GM10248 (cell line): ENCODE measurements around the gene EXOC3.

Source experiments
- CTCF ChIA-PET: fragments of 300-600 bp; sonication (Branson Sonifier 250); formaldehyde crosslinking; extraction: SDS; loops from one replicate; lab custom pipeline; 2021; ENCODE audit warnings: antibody characterized with exemption; lab: Yijun Ruan, JAX
- POLR2A ChIA-PET: fragments of 350-650 bp; sonication (Branson Sonifier 250); formaldehyde crosslinking; extraction: SDS; loops from one replicate; lab custom pipeline; 2020; ENCODE audit warnings: antibody characterized with exemption; lab: Yijun Ruan, JAX
- DNase-seq: peaks from one replicate; pipeline ENCODE4 v3.0.0; 2012; ENCODE audit errors: extremely low spot score
- TF ChIP-seq, protein P1 (sequence below): IDR thresholded peaks from 2 replicates; pipeline ENCODE4 v1.5.1; 2012; ENCODE audit warnings: mild to moderate bottlenecking, low read depth; ENCODE audit errors: extremely low read depth, missing control alignments, control extremely low read depth

Gene EXOC3

GRCh38 chr5:435961-436640 is 6.9 kb upstream of the EXOC3 start:
- POLR2A ChIA-PET, result interaction anchor here (0.6 kb wide), 1 partner anchor 41 kb away, joined by 4 read pairs; no protein-coding TSS in a partner anchor
- TF ChIP-seq, protein P1, sequence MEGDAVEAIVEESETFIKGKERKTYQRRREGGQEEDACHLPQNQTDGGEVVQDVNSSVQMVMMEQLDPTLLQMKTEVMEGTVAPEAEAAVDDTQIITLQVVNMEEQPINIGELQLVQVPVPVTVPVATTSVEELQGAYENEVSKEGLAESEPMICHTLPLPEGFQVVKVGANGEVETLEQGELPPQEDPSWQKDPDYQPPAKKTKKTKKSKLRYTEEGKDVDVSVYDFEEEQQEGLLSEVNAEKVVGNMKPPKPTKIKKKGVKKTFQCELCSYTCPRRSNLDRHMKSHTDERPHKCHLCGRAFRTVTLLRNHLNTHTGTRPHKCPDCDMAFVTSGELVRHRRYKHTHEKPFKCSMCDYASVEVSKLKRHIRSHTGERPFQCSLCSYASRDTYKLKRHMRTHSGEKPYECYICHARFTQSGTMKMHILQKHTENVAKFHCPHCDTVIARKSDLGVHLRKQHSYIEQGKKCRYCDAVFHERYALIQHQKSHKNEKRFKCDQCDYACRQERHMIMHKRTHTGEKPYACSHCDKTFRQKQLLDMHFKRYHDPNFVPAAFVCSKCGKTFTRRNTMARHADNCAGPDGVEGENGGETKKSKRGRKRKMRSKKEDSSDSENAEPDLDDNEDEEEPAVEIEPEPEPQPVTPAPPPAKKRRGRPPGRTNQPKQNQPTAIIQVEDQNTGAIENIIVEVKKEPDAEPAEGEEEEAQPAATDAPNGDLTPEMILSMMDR, result peak; percentile 6
- DNase-seq, result no peak
- CTCF ChIA-PET, result interaction anchor here (1.3 to 10.6 kb wide), 4 partner anchors 10 to 119 kb away, joined by 3 to 123 read pairs (median 51); partner anchors contain the start of gene EXOC3

DNA sequence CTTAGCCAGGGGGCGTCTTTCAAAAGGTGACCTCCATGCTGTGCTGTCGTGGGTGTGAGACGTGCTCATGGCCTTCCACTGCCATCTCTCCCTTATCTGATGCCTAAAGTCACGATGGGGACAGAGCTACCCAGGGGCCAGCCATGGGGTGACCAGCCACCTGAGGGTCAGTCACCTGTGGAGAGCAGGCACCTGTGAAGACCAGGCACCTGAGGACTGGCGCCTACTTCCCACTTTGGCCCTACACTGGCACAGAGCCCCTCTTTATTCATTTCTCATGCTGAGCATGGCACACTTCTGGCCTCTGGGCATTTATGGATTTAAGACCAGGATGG is 6.4 kb upstream of the EXOC3 start:
- CTCF ChIA-PET, result interaction anchor here (1.2 to 10.6 kb wide), 3 partner anchors 9 to 120 kb away, joined by 6 to 96 read pairs (median 9); partner anchors contain the start of gene EXOC3
- POLR2A ChIA-PET, result interaction anchor here (0.6 kb wide), 1 partner anchor 41 kb away, joined by 4 read pairs; no protein-coding TSS in a partner anchor
- DNase-seq, result no peak
- TF ChIP-seq, protein P1, result no peak

- CTCF ChIA-PET, result interaction anchor here (1.2 to 10.6 kb wide), 3 partner anchors 9 to 120 kb away, joined by 6 to 96 read pairs (median 9); partner anchors contain the start of gene EXOC3
Measured at GRCh38 chr5:437281-437771, 5.7 kb upstream of the EXOC3 start.

GRCh38 chr5:438481-438981 is 4.4 kb upstream of the EXOC3 start:
- TF ChIP-seq, protein P1, result no peak
- no peak for DNase-seq
- POLR2A ChIA-PET, result no interaction called here
- CTCF ChIA-PET, result interaction anchor here (1.7 to 10.6 kb wide), 3 partner anchors 7 to 122 kb away, joined by 7 to 96 read pairs (median 15); partner anchors contain the start of gene EXOC3

More at GRCh38 chr5:437281-437771, 5.7 kb upstream of the EXOC3 start:
- TF ChIP-seq, protein P1, result no peak
- no peak for DNase-seq
- POLR2A ChIA-PET, result no interaction called here

GRCh38 chr5:439181-439580 is 3.8 kb upstream of the EXOC3 start:
- DNase-seq, result no peak
- POLR2A ChIA-PET, result no interaction called here
- TF ChIP-seq, protein P1, result no peak
- CTCF ChIA-PET, result interaction anchor here (1.7 to 10.6 kb wide), 4 partner anchors 7 to 122 kb away, joined by 7 to 96 read pairs (median 13); partner anchors contain the start of gene EXOC3

DNA sequence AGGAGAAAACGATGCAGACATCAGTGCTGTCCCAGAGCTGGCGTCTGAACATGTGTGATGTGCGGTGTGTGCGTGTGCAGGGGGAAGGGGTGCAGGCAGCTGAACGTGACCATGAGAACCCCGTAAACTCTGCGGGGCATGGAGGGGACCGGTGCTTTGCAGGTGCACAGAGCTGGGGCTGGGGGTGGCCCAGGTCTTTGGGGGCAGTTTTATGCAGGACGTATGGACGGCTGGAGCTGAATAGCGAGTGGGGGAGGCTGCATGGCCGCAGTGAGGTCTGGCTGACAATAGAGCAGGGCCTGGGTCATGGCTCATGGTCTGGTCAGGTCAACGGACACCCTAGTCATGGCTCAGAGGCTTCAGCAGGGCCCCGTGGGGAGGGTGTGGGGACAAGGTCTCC is 3.3 kb upstream of the EXOC3 start:
- no peak for DNase-seq
- POLR2A ChIA-PET, result no interaction called here
- TF ChIP-seq, protein P1, result no peak
- CTCF ChIA-PET, result interaction anchor here (1.7 to 10.6 kb wide), 4 partner anchors 6 to 123 kb away, joined by 7 to 96 read pairs (median 13); partner anchors contain the start of gene EXOC3
